Omental fat pad (tissue), 4 donors: Measurements from ENCODE around the gene KMT5B. TPM values are rescaled to one million over a fixed set of nuclear protein-coding genes. Genes with fewer than 3 reads are reported as not detected.

Source experiments
- ATAC-seq: fragments of 150-250 bp; one replicate; pipeline ENCODE4 v1.9.1; 2016; ENCODE audit warnings: mild to moderate bottlenecking, moderate library complexity; ENCODE audit not compliant: low FRiP score
- DNase-seq: peaks from one replicate; pipeline ENCODE4 v3.0.0-alpha.2; 2019; ENCODE audit warnings: low spot score
- total RNA-seq, 4 donors: library from RNA; depleted of rRNA; stranded (reverse); fragments of >200 nt; gene quantifications; one replicate each; pipeline ENCODE4 v1.1.0, GENCODE V29; 2016
- TF ChIP-seq, protein P1 (sequence below), 3 donors: fragments of 450-650 bp; IDR thresholded peaks; one replicate each; pipeline ENCODE4 v1.5.1; 2016 to 2017; ENCODE audit warnings: antibody characterized with exemption in 3 of 3, mild to moderate bottlenecking in 3 of 3, moderate library complexity in 2 of 3

The KMT5B gene
- total RNA-seq, 4 donors from 2014 or later = 19.5 to 47.1 (median 32.1) TPM

DNA sequence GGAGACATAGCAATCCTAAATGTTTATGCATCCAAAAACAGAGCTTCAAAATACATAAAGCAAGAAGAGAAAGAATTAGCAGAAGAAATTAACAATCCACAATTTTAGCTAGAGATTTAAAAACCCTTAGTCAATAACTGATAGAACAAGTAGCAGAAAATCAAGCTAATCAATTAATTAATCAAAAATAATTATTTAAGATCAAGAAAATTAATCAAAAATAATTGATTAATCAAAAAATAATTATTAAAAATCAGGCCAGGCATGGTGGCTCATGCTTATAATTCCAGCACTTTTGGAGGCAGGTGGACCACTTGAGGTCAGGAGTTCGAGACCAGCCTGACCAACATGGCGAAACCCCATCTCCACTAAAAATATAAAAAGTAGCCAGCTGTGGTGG lies 29.5 kb upstream of the KMT5B start:
- ATAC-seq (no peak), DNase-seq (no peak)
- TF ChIP-seq, protein P1, sequence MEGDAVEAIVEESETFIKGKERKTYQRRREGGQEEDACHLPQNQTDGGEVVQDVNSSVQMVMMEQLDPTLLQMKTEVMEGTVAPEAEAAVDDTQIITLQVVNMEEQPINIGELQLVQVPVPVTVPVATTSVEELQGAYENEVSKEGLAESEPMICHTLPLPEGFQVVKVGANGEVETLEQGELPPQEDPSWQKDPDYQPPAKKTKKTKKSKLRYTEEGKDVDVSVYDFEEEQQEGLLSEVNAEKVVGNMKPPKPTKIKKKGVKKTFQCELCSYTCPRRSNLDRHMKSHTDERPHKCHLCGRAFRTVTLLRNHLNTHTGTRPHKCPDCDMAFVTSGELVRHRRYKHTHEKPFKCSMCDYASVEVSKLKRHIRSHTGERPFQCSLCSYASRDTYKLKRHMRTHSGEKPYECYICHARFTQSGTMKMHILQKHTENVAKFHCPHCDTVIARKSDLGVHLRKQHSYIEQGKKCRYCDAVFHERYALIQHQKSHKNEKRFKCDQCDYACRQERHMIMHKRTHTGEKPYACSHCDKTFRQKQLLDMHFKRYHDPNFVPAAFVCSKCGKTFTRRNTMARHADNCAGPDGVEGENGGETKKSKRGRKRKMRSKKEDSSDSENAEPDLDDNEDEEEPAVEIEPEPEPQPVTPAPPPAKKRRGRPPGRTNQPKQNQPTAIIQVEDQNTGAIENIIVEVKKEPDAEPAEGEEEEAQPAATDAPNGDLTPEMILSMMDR (IDR thresholded peaks at IDR 0.05) = no peak

GRCh38 chr11:68231621-68232020 lies 18.5 kb upstream of the KMT5B start:
- TF ChIP-seq, protein P1 (IDR thresholded peaks at IDR 0.05) = no peak
- ATAC-seq (no peak), DNase-seq (no peak)

GRCh38 chr11:68229601-68230000 lies 16.5 kb upstream of the KMT5B start:
- ATAC-seq = no peak
- TF ChIP-seq, protein P1 (IDR thresholded peaks at IDR 0.05) = no peak

DNA sequence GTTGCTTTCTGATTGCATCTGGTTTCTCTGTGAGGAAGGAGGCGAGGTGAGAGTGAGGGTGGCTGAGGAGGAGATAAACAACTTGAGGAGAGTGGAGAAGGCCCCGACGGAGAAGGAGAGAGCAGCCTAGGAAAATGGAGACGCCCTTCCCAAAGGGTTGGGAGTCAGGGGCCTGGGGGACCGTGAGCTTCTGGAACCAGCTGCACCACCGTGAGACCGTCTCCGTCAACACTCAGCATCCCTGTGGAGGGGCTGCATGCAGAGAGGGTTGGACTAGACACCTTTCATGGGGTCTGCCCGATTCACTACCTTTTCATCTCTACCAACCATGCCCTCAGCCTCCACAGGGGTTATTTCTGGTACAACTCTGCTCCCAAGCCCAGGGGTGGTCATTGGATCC lies 13.3 kb upstream of the KMT5B start:
- no peak for ATAC-seq
- TF ChIP-seq, protein P1 (IDR thresholded peaks at IDR 0.05) = no peak
- no peak for DNase-seq

More at GRCh38 chr11:68229601-68230000, 16.5 kb upstream of the KMT5B start:
- DNase-seq = no peak

DNA sequence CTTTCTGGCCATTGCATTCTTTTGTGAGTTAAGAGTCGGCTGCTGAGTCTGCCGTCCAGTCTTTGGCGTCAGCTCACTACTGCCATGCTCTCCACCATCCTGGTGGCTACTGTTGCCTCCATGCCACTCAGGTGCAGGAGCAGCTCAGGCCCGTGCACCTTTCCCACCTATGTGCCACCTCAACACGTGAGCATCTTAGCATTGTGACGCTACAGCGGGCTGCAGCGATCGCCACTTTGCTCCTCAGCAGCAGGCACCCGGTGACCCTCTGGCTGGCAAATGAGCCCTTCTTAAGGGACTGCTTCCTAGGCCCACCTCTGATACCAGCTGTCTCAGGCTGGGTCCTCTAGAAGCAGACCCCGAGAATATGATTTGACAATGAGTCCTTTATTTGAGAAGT lies 11.5 kb upstream of the KMT5B start:
- TF ChIP-seq, protein P1 (IDR thresholded peaks at IDR 0.05) = no peak
- ATAC-seq (no peak), DNase-seq (no peak)

- DNase-seq (no peak), ATAC-seq (no peak)
- TF ChIP-seq, protein P1 (IDR thresholded peaks at IDR 0.05) = no peak
These were observed 10.2 kb upstream of the KMT5B start for GRCh38 chr11:68223275-68223674.

GRCh38 chr11:68221406-68221805 lies 8.3 kb upstream of the KMT5B start:
- DNase-seq (no peak), ATAC-seq (no peak)
- TF ChIP-seq, protein P1 (IDR thresholded peaks at IDR 0.05) = no peak
